Esophagus squamous epithelium (tissue), 5 donors: ENCODE results near the gene ADAM12. TPM values are rescaled to one million over a fixed set of nuclear protein-coding genes. Genes with fewer than 3 reads are reported as not detected.

Experiments used
- DNase-seq: peaks from one replicate; lab custom pipeline; 2025; lab: John Stamatoyannopoulos, UW
- H3K27ac ChIP-seq, 4 donors: fragments of 200-600 bp; sonication (generic); one replicate each; pipeline ENCODE4 v1.5.1; 2016 to 2019; ENCODE audit warnings: mild to moderate bottlenecking in 1 of 4
- H3K27me3 ChIP-seq, 4 donors: fragments of 200-600 bp; sonication (generic); 1 replicate in 3 of 4; 2 replicates in 1 of 4; pipeline versions ENCODE4 v1.5.1 to v1.6.0; 2017 to 2021; ENCODE audit warnings: antibody characterized with exemption in 1 of 4
- H3K36me3 ChIP-seq, 3 donors: fragments of 200-600 bp; sonication (generic); one replicate each; pipeline ENCODE4 v1.5.1; 2016 to 2019
- H3K4me1 ChIP-seq, 3 donors: fragments of 200-600 bp; sonication (generic); one replicate each; pipeline ENCODE4 v1.5.1; 2017 to 2019
- H3K4me3 ChIP-seq, 4 donors: fragments of 200-600 bp; sonication (generic); 1 replicate in 3 of 4; 2 replicates in 1 of 4; pipeline ENCODE4 v1.5.1; 2016 to 2019; ENCODE audit warnings: mild to moderate bottlenecking in 2 of 4, moderate library complexity in 1 of 4
- H3K9me3 ChIP-seq, 3 donors: fragments of 200-600 bp; sonication (generic); one replicate each; pipeline ENCODE4 v1.5.1; 2016 to 2019
- POLR2A ChIP-seq, 4 donors: fragments of 450-650 bp; IDR thresholded peaks; one replicate each; pipeline ENCODE4 v1.6.1; 2017; ENCODE audit warnings: antibody characterized with exemption in 4 of 4, mild to moderate bottlenecking in 4 of 4, moderate library complexity in 3 of 4
- WGBS, 2 donors: methylation state at CpG; one replicate each; pipeline ENCODE4 v1.1.5; 2018; 5-methylcytosine and 5-hydroxymethylcytosine counted together
- intact Hi-C: fragments of 100-400 bp; cut with DNase I; formaldehyde crosslinking; loops from one replicate; pipeline ENCODE4 v1.15.0; 2022
- total RNA-seq, 4 donors: library from RNA; depleted of rRNA; stranded (reverse); fragments of >200 nt; gene quantifications; one replicate each; pipeline ENCODE4 v1.1.0, GENCODE V29; 2016
- TF ChIP-seq, protein P1 (sequence below), 6 experiments: fragments of 450-650 bp in 4 of 6; fragments of 200-600 bp in 2 of 6; sonication (generic) in 2 of 6; IDR thresholded peaks; one replicate each; pipeline ENCODE4 v1.5.1; 2016 to 2019; ENCODE audit warnings: antibody characterized with exemption in 6 of 6, mild to moderate bottlenecking in 4 of 6, moderate library complexity in 4 of 6
- donor health status: DM: yes; HTN: yes; CAD: no.

ADAM12 gene
- total RNA-seq, 4 donors from 2014 or later, result 0.57 to 1.1 (median 0.76) TPM; not detected in 1

DNA sequence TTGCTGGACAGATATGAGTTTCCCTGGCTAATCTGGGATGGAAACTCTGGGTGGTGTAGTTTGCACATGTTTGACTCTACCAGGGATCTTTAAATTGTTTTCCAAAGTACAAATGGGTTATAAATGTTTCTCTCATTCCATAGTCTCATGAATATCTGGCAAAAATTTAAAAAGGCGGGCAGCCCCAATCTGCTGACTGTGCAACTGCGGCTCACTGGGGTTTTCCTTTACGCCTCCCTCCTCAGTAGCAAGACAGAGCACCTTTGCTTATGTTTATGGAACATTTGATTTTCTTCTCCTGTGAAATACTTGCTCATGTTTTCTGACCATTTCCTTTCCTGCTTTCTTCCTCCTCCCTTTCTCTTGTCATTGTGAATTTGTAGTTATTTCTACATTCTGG, 105.0 kb downstream of the ADAM12 start:
- no peaks in the 10 kb centered on the region for H3K36me3 ChIP-seq
- no peak for DNase-seq

GRCh38 chr10:126278851-126279250, 109.4 kb downstream of the ADAM12 start:
- H3K27me3 ChIP-seq, result no peaks in the 10 kb centered on the region
- H3K9me3 ChIP-seq, result no peaks in the 10 kb centered on the region
- H3K27ac ChIP-seq, result no peak overlapping the region
- H3K36me3 ChIP-seq, result no peaks in the 10 kb centered on the region
- no peak for TF ChIP-seq POLR2A (IDR thresholded peaks at IDR 0.05)
- 34 to 48% methylated on average over 6 of the region's 6 CpGs for WGBS, 2 donors
- intact Hi-C loops, result no loop called here
- no peak for DNase-seq
- H3K4me3 ChIP-seq, result no peak overlapping the region
- H3K4me1 ChIP-seq, result no peaks in the 10 kb centered on the region

More for the DNA sequence above, 105.0 kb downstream of the ADAM12 start:
- intact Hi-C loops, result no loop called here
- TF ChIP-seq, protein P1, sequence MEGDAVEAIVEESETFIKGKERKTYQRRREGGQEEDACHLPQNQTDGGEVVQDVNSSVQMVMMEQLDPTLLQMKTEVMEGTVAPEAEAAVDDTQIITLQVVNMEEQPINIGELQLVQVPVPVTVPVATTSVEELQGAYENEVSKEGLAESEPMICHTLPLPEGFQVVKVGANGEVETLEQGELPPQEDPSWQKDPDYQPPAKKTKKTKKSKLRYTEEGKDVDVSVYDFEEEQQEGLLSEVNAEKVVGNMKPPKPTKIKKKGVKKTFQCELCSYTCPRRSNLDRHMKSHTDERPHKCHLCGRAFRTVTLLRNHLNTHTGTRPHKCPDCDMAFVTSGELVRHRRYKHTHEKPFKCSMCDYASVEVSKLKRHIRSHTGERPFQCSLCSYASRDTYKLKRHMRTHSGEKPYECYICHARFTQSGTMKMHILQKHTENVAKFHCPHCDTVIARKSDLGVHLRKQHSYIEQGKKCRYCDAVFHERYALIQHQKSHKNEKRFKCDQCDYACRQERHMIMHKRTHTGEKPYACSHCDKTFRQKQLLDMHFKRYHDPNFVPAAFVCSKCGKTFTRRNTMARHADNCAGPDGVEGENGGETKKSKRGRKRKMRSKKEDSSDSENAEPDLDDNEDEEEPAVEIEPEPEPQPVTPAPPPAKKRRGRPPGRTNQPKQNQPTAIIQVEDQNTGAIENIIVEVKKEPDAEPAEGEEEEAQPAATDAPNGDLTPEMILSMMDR (IDR thresholded peaks at IDR 0.05), result no peak
- TF ChIP-seq POLR2A (IDR thresholded peaks at IDR 0.05), result no peak
- no peaks in the 10 kb centered on the region for H3K4me1 ChIP-seq
- no peak overlapping the region for H3K27ac ChIP-seq
- WGBS, 2 donors, result 86 to 93% methylated on average over 3 of the region's 3 CpGs
- H3K27me3 ChIP-seq, result no peaks in the 10 kb centered on the region
- H3K4me3 ChIP-seq, result no peak overlapping the region
- no peaks in the 10 kb centered on the region for H3K9me3 ChIP-seq

DNA sequence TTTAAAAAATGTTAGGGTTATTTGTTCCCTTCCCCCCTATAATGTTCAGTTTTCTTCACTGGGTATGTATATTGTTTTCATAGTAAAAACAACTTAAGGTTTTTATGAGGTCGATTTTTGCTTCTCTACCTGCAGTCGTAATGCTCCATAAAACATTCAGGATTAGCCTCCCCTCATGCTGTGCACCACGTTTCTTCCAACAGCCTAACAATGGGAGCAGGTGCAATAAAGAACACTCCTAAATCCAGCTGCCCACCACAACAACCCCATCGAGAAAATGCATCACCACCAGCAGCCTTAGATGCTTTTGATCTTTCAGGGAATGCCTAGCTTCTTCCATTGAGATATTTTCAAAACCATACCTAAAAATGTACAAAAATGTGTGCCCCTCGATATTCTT, 111.1 kb downstream of the ADAM12 start:
- H3K9me3 ChIP-seq, result no peaks in the 10 kb centered on the region
- no peak overlapping the region for H3K4me3 ChIP-seq
- no peaks in the 10 kb centered on the region for H3K27me3 ChIP-seq
- WGBS, 2 donors, result 42 to 46% methylated on average over 5 of the region's 5 CpGs
- DNase-seq, result no peak
- H3K4me1 ChIP-seq, result no peaks in the 10 kb centered on the region
- TF ChIP-seq, protein P1 (IDR thresholded peaks at IDR 0.05), result no peak
- no peak for TF ChIP-seq POLR2A (IDR thresholded peaks at IDR 0.05)
- intact Hi-C loops, result no loop called here
- H3K27ac ChIP-seq, result no peak overlapping the region
- no peaks in the 10 kb centered on the region for H3K36me3 ChIP-seq

DNA sequence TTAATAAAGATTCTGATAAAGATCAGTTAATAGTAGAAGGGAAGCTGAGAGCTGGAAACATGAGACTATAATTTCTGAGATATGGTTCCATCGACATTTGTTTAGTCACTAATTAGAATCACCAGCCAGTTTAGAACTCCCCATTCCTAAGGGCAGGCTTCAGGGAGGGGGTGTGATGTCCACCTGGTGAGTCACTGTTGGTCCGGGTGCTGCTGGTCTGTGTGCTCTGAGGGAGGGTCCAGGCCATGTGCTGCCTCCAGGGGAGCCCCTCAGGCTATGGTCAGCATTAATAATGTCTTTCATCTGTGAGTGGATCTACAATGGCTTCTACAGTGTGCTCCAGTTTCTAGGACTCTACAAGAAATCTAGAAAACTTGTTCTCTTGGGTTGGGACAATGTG, 115.8 kb downstream of the ADAM12 start:
- 76 to 81% methylated on average over 2 of the region's 2 CpGs for WGBS, 2 donors
- TF ChIP-seq POLR2A (IDR thresholded peaks at IDR 0.05), result no peak
- TF ChIP-seq, protein P1 (IDR thresholded peaks at IDR 0.05), result no peak
- H3K27ac ChIP-seq, result no peak overlapping the region
- no peaks in the 10 kb centered on the region for H3K4me1 ChIP-seq
- no peak for DNase-seq
- H3K9me3 ChIP-seq, result no peaks in the 10 kb centered on the region
- no peak overlapping the region for H3K4me3 ChIP-seq
- H3K36me3 ChIP-seq, result no peaks in the 10 kb centered on the region
- intact Hi-C loops, result no loop called here
- H3K27me3 ChIP-seq, result no peaks in the 10 kb centered on the region

GRCh38 chr10:126270111-126270510, 118.2 kb downstream of the ADAM12 start:
- no peak for DNase-seq
- Histone ChIP-seq H3K27me3 (no peaks in the 10 kb centered on the region), H3K36me3 (no peaks in the 10 kb centered on the region), H3K4me1 (no peaks in the 10 kb centered on the region), H3K27ac (no peak overlapping the region), H3K9me3 (no peaks in the 10 kb centered on the region), H3K4me3 (no peak overlapping the region)
- no peak for TF ChIP-seq POLR2A (IDR thresholded peaks at IDR 0.05)
- TF ChIP-seq, protein P1 (IDR thresholded peaks at IDR 0.05), result no peak
- intact Hi-C loops, result no loop called here
- WGBS, 2 donors, result 82 to 84% methylated on average over 3 to 5 of the region's 5 CpGs
